GM23338 (cell line): ENCODE results near the gene ARHGAP11A. TPM values are rescaled to one million over a fixed set of nuclear protein-coding genes. Genes with fewer than 3 reads are reported as not detected.

Source experiments
- ATAC-seq: fragments of 200-7000 bp; cut with Tn5 transposase; 3 replicates; pipeline ENCODE4 v1.9.1; 2020
- DNase-seq: peaks from one replicate; pipeline ENCODE4 v3.0.0-alpha.2; 2015; ENCODE audit warnings: low spot score
- H2AFZ ChIP-seq: fragments of 200-600 bp; sonication (generic); 2 replicates; pipeline ENCODE4 v1.8.0; 2016; ENCODE audit warnings: antibody characterized with exemption, mild to moderate bottlenecking, moderate library complexity
- H3F3A ChIP-seq: fragments of 200-600 bp; sonication (generic); replicated peaks from 2 replicates; pipeline ENCODE4 v1.8.0; 2017; ENCODE audit warnings: antibody characterized with exemption, mixed run types, low read depth
- H3K27ac ChIP-seq: fragments of 200-600 bp; sonication (generic); 2 replicates; pipeline ENCODE4 v1.6.1; 2016; ENCODE audit warnings: low read depth
- H3K27me3 ChIP-seq: fragments of 200-600 bp; sonication (generic); 2 replicates; pipeline ENCODE4 v1.8.0; 2016; ENCODE audit warnings: mild to moderate bottlenecking, mixed run types, moderate library complexity; ENCODE audit not compliant: insufficient read depth
- H3K36me3 ChIP-seq: fragments of 200-600 bp; sonication (generic); 2 replicates; pipeline ENCODE4 v1.8.0; 2016; ENCODE audit warnings: mild to moderate bottlenecking; ENCODE audit not compliant: insufficient read depth
- H3K4me1 ChIP-seq: fragments of 200-600 bp; sonication (generic); 2 replicates; pipeline ENCODE4 v1.8.0; 2016; ENCODE audit warnings: mild to moderate bottlenecking, moderate library complexity; ENCODE audit not compliant: insufficient read depth
- H3K4me2 ChIP-seq: fragments of 200-600 bp; sonication (generic); 2 replicates; pipeline ENCODE4 v1.7.1; 2017; ENCODE audit warnings: mixed run types
- H3K4me3 ChIP-seq: fragments of 200-600 bp; sonication (generic); 2 replicates; pipeline ENCODE4 v1.6.1; 2016; ENCODE audit warnings: mixed run types
- H3K79me2 ChIP-seq: fragments of 200-600 bp; sonication (generic); replicated peaks from 2 replicates; pipeline ENCODE4 v1.8.0; 2017; ENCODE audit warnings: mild to moderate bottlenecking; ENCODE audit not compliant: insufficient read depth
- H3K9me2 ChIP-seq: fragments of 200-600 bp; sonication (generic); 2 replicates; pipeline ENCODE4 v1.8.0; 2017; ENCODE audit not compliant: insufficient read depth
- H4K20me1 ChIP-seq: fragments of 200-600 bp; sonication (generic); replicated peaks from 2 replicates; pipeline ENCODE4 v1.8.0; 2017; ENCODE audit warnings: mild to moderate bottlenecking; ENCODE audit not compliant: insufficient read depth
- H3K27ac Mint-ChIP-seq: 2 replicates; pipeline ENCODE4 v1.8.0; 2020; ENCODE audit warnings: inconsistent platforms, mild to moderate bottlenecking, moderate library complexity, mixed read lengths
- H3K27me3 Mint-ChIP-seq: 3 replicates; pipeline ENCODE4 v1.8.0; 2022; ENCODE audit warnings: low read depth, mild to moderate bottlenecking, moderate library complexity, mixed read lengths, inconsistent platforms; ENCODE audit not compliant: insufficient read depth, poor library complexity
- H3K36me3 Mint-ChIP-seq: 3 replicates; pipeline ENCODE4 v1.8.0; 2021; ENCODE audit warnings: low read depth, mild to moderate bottlenecking, inconsistent platforms, moderate library complexity, mixed read lengths
- H3K4me1 Mint-ChIP-seq: 3 replicates; pipeline ENCODE4 v1.8.0; 2020; ENCODE audit warnings: mild to moderate bottlenecking, inconsistent platforms, mixed read lengths
- H3K4me3 Mint-ChIP-seq: 3 replicates; pipeline ENCODE4 v1.8.0; 2021; ENCODE audit warnings: moderate library complexity, mild to moderate bottlenecking, inconsistent platforms, mixed read lengths
- H3K9me3 Mint-ChIP-seq: 3 replicates; pipeline ENCODE4 v1.8.0; 2020; ENCODE audit warnings: moderate library complexity, mild to moderate bottlenecking, inconsistent platforms, mixed read lengths
- CREB1 ChIP-seq: fragments of 250-450 bp; sonication (Bioruptor Pico); IDR thresholded peaks from 2 replicates; pipeline ENCODE4 v1.5.0; 2020; ENCODE audit warnings: low read depth, mild to moderate bottlenecking, moderate library complexity
- CTCF ChIP-seq, 2 experiments: fragments of 200-600 bp in 1 of 2; sonication (generic) in 1 of 2; conservative IDR thresholded peaks; 2 replicates each; pipeline versions ENCODE4 v1.5.1 to v1.6.1; 2016 to 2017; ENCODE audit warnings: antibody characterized with exemption in 2 of 2, low read depth in 2 of 2, mild to moderate bottlenecking in 2 of 2, moderate library complexity in 1 of 2
- ETS1 ChIP-seq: IDR thresholded peaks from 2 replicates; pipeline ENCODE4 v1.6.1; 2016; ENCODE audit warnings: antibody characterized with exemption
- EZH2 ChIP-seq: fragments of 200-600 bp; sonication (generic); IDR thresholded peaks from one replicate; pipeline ENCODE4 v1.8.0; 2017; ENCODE audit warnings: antibody characterized with exemption, mild to moderate bottlenecking, low read depth; ENCODE audit not compliant: unreplicated experiment
- JUNB ChIP-seq: IDR thresholded peaks from one replicate; pipeline ENCODE4 v1.6.1; 2016; ENCODE audit warnings: antibody characterized with exemption; ENCODE audit not compliant: unreplicated experiment
- NANOG ChIP-seq: IDR thresholded peaks from 2 replicates; pipeline ENCODE4 v1.6.1; 2016; ENCODE audit warnings: antibody characterized with exemption, borderline replicate concordance
- REST ChIP-seq: IDR thresholded peaks from one replicate; pipeline ENCODE4 v1.6.1; 2018; ENCODE audit warnings: antibody characterized with exemption; ENCODE audit not compliant: unreplicated experiment
- polyA plus RNA-seq: library from polyadenylated mRNA; unstranded; fragments of >200 nt; fragmentation: Nextera tagmentation; extraction: Ambion mirVana; gene quantifications from 2 replicates; pipeline ENCODE4 v1.2.1, GENCODE V29; 2016
- total RNA-seq: library from RNA; depleted of rRNA; stranded (reverse); fragments of >200 nt; shearing (Covaris generic); gene quantifications from 2 replicates; pipeline ENCODE4 v1.2.3, GENCODE V29; 2014

ARHGAP11A gene
- total and polyA plus RNA-seq, 2 experiments from 2014 or later: 28.3 to 43.1 TPM

GRCh38 chr15:32643907-32644445 is 28.7 kb downstream of the ARHGAP11A start (continued):
- TF ChIP-seq CTCF (conservative IDR thresholded peaks at IDR 0.05; ENCODE audit: low read depth in 2 of 2): no peak

GRCh38 chr15:32646291-32646690 is 31.0 kb downstream of the ARHGAP11A start:
- Histone ChIP-seq H3F3A (no peaks in the 10 kb centered on the region), H3K27ac (no peak overlapping the region), H3K4me3 (no peak overlapping the region), H3K4me1 (peaks cover 25% of the 10 kb centered on the region), H3K36me3 (no peaks in the 10 kb centered on the region), H2AFZ (no peak overlapping the region), H3K9me2 (no peaks in the 10 kb centered on the region), H3K79me2 (no peaks in the 10 kb centered on the region; the same call in 1 of the 2 replicates), H4K20me1 (no peaks in the 10 kb centered on the region), H3K27me3 (no peaks in the 10 kb centered on the region), H3K4me2 (no peak overlapping the region)
- peaks cover 33% of the 10 kb centered on the region for H3K4me1 Mint-ChIP-seq
- DNase-seq (no peak), ATAC-seq (no peak)
- TF ChIP-seq EZH2: no peak
- no peak for TF ChIP-seq NANOG
- no peak for TF ChIP-seq ETS1
- TF ChIP-seq CREB1 (CRISPR knock-in tag): no peak
- TF ChIP-seq REST: no peak
- TF ChIP-seq CTCF (conservative IDR thresholded peaks at IDR 0.05; ENCODE audit: low read depth in 2 of 2): no peak
- no peak for TF ChIP-seq JUNB
- no peaks in the 10 kb centered on the region for H3K9me3 Mint-ChIP-seq
- H3K27me3 Mint-ChIP-seq: peaks cover 7% of the 10 kb centered on the region
- H3K27ac Mint-ChIP-seq: no peak overlapping the region
- H3K36me3 Mint-ChIP-seq: peaks cover 9% of the 10 kb centered on the region; the same call in 2 of the 3 replicates
- no peak overlapping the region for H3K4me3 Mint-ChIP-seq
